ENCODE data around the gene TMEM132D. TPM values are rescaled to one million over a fixed set of nuclear protein-coding genes. Genes with fewer than 3 reads are reported as not detected.

TMEM132D gene
- polyA plus RNA-seq, 1 donor from 2014 or later = 1.3 TPM

- H4K20me1 ChIP-seq (ENCODE audit: insufficient read depth) = no peaks in the 10 kb centered on the region
- H3K79me2 ChIP-seq (replicated peaks; ENCODE audit: insufficient read depth, low read length) = no peaks in the 10 kb centered on the region
- H3K36me3 ChIP-seq (ENCODE audit: insufficient read depth, low read length) = no peaks in the 10 kb centered on the region
- no peaks in the 10 kb centered on the region for H3K27me3 ChIP-seq (ENCODE audit: insufficient read depth, low read depth, low read length)
- peak overlapping the region; percentile 5 for H3K27ac ChIP-seq (ENCODE audit: low read length)
- H3K9me2 ChIP-seq (ENCODE audit: insufficient read depth, low read length) = no peaks in the 10 kb centered on the region
- no peak overlapping the region for H3K4me2 ChIP-seq (ENCODE audit: low read length)
- no peak overlapping the region for H3K9ac ChIP-seq (ENCODE audit: low read length)
- no peak overlapping the region for H3K4me3 ChIP-seq (ENCODE audit: low read length)
- H3F3A ChIP-seq (ENCODE audit: insufficient read depth, low read length, poor library complexity, severe bottlenecking) = no peaks in the 10 kb centered on the region
- H2AFZ ChIP-seq (ENCODE audit: low read depth, low read length) = no peak overlapping the region
- no peak for TF ChIP-seq REST (IDR thresholded peaks at IDR 0.05; ENCODE audit: borderline replicate concordance)
- no peak for TF ChIP-seq EP300 (conservative IDR thresholded peaks at IDR 0.05; ENCODE audit: poor library complexity, severe bottlenecking)
- no peak for TF ChIP-seq MXI1 (conservative IDR thresholded peaks at IDR 0.05; ENCODE audit: poor library complexity, severe bottlenecking)
- TF ChIP-seq POLR2AphosphoS5 (IDR thresholded peaks at IDR 0.05) = no peak
- no peak for TF ChIP-seq SMC3 (conservative IDR thresholded peaks at IDR 0.05; ENCODE audit: poor library complexity)
- no peak for TF ChIP-seq CTCF (IDR thresholded peaks at IDR 0.05; ENCODE audit: poor library complexity, severe bottlenecking)
- no peak for TF ChIP-seq TAF1 (IDR thresholded peaks at IDR 0.05; ENCODE audit: low read depth)
- TF ChIP-seq EZH2 (IDR thresholded peaks at IDR 0.05; ENCODE audit: borderline replicate concordance, insufficient read depth, low read length, poor library complexity, severe bottlenecking) = no peak
- no peaks in the 10 kb centered on the region for H3K9me3 ChIP-seq (ENCODE audit: low read length)
Observed at GRCh38 chr12:129409281-129409680, 494.5 kb downstream of the TMEM132D start.

GRCh38 chr12:129404556-129404955, 499.3 kb downstream of the TMEM132D start:
- no peak overlapping the region for H3K4me3 ChIP-seq (ENCODE audit: low read length)
- H3K27ac ChIP-seq (ENCODE audit: low read length) = no peak overlapping the region
- no peaks in the 10 kb centered on the region for H3K79me2 ChIP-seq (replicated peaks; ENCODE audit: insufficient read depth, low read length)
- H3K9me3 ChIP-seq (ENCODE audit: low read length) = no peaks in the 10 kb centered on the region
- H3F3A ChIP-seq (ENCODE audit: insufficient read depth, low read length, poor library complexity, severe bottlenecking) = no peaks in the 10 kb centered on the region
- no peak overlapping the region for H2AFZ ChIP-seq (ENCODE audit: low read depth, low read length)
- no peak overlapping the region for H3K4me2 ChIP-seq (ENCODE audit: low read length)
- H3K9me2 ChIP-seq (ENCODE audit: insufficient read depth, low read length) = no peaks in the 10 kb centered on the region
- H3K36me3 ChIP-seq (ENCODE audit: insufficient read depth, low read length) = no peaks in the 10 kb centered on the region
- no peaks in the 10 kb centered on the region for H4K20me1 ChIP-seq (ENCODE audit: insufficient read depth)
- H3K27me3 ChIP-seq (ENCODE audit: insufficient read depth, low read depth, low read length) = no peaks in the 10 kb centered on the region
- H3K9ac ChIP-seq (ENCODE audit: low read length) = no peak overlapping the region
- TF ChIP-seq TAF1 (IDR thresholded peaks at IDR 0.05; ENCODE audit: low read depth) = no peak
- TF ChIP-seq CTCF (IDR thresholded peaks at IDR 0.05; ENCODE audit: poor library complexity, severe bottlenecking) = no peak
- no peak for TF ChIP-seq POLR2AphosphoS5 (IDR thresholded peaks at IDR 0.05)
- TF ChIP-seq EP300 (conservative IDR thresholded peaks at IDR 0.05; ENCODE audit: poor library complexity, severe bottlenecking) = no peak

All from neural cell (in vitro differentiated cells).